IMR-90 (cell line): Measurements from ENCODE around the gene CCNQ. TPM values are rescaled to one million over a fixed set of nuclear protein-coding genes. Genes with fewer than 3 reads are reported as not detected.

Source experiments
- ATAC-seq: fragments of 200-7000 bp; cut with Tn5 transposase; 2 replicates; pipeline ENCODE4 v1.9.1; 2020; ENCODE audit warnings: low read depth, mild to moderate bottlenecking, moderate library complexity
- BruUV-seq: library from RNA; stranded (reverse); fragments of 400-500 nt; replicated peaks from 2 replicates; lab custom pipeline; 2021; lab: Mats Ljungman, UMichigan
- CTCF ChIA-PET: fragments of 300-600 bp; formaldehyde crosslinking; extraction: SDS; loops from one replicate; lab custom pipeline; 2021; ENCODE audit warnings: antibody characterized with exemption; lab: Yijun Ruan, JAX
- POLR2A ChIA-PET: fragments of 300-600 bp; sonication (Branson Sonifier 250); formaldehyde crosslinking; loops from one replicate; lab custom pipeline; 2022; ENCODE audit warnings: antibody characterized with exemption; ENCODE audit not compliant: unreplicated experiment; lab: Charles Lee
- DNase-seq: peaks from one replicate; pipeline ENCODE4 v3.0.0; 2013
- H2AFZ ChIP-seq: replicated peaks from 2 replicates; pipeline ENCODE3; 2013; ENCODE audit warnings: low read length, mild to moderate bottlenecking; ENCODE audit not compliant: poor library complexity
- H2AK5ac ChIP-seq: 2 replicates; pipeline ENCODE4 v1.6.1; 2013; ENCODE audit warnings: low read depth, low read length, inconsistent platforms
- H2AK9ac ChIP-seq: replicated peaks from 2 replicates; pipeline ENCODE3; 2013; ENCODE audit warnings: mild to moderate bottlenecking, low read depth, low read length, moderate library complexity; ENCODE audit not compliant: poor library complexity
- H2BK120ac ChIP-seq: 2 replicates; pipeline ENCODE4 v1.6.1; 2013; ENCODE audit warnings: low read depth, low read length, inconsistent platforms
- H2BK15ac ChIP-seq: 3 replicates; pipeline ENCODE4 v1.6.1; 2013; ENCODE audit warnings: low read depth, low read length, inconsistent platforms
- H2BK20ac ChIP-seq: 2 replicates; pipeline ENCODE4 v1.6.1; 2013; ENCODE audit warnings: low read depth, mild to moderate bottlenecking, inconsistent platforms, low read length, moderate library complexity
- H2BK5ac ChIP-seq: 2 replicates; pipeline ENCODE4 v1.6.1; 2013; ENCODE audit warnings: mild to moderate bottlenecking, low read depth, low read length, inconsistent platforms; ENCODE audit not compliant: poor library complexity, severe bottlenecking
- H3K14ac ChIP-seq: replicated peaks from 2 replicates; pipeline ENCODE4 v1.6.1; 2013; ENCODE audit warnings: low read depth, low read length, inconsistent platforms
- H3K18ac ChIP-seq: 2 replicates; pipeline ENCODE4 v1.6.1; 2013; ENCODE audit warnings: low read depth, low read length, control low read depth
- H3K23ac ChIP-seq: 2 replicates; pipeline ENCODE4 v1.6.1; 2013; ENCODE audit warnings: low read depth, low read length, inconsistent platforms
- H3K27ac ChIP-seq: 2 replicates; pipeline ENCODE4 v1.5.1; 2013; ENCODE audit warnings: mild to moderate bottlenecking, control low read depth, low read length; ENCODE audit not compliant: insufficient read depth
- H3K27me3 ChIP-seq: 2 replicates; pipeline ENCODE4 v1.6.1; 2013; ENCODE audit warnings: low read length; ENCODE audit not compliant: control insufficient read depth, insufficient read depth
- H3K36me3 ChIP-seq: 2 replicates; pipeline ENCODE4 v1.6.1; 2013; ENCODE audit warnings: low read length, mixed read lengths; ENCODE audit not compliant: control insufficient read depth, insufficient read depth
- H3K4ac ChIP-seq: 2 replicates; pipeline ENCODE4 v1.6.1; 2013; ENCODE audit warnings: low read depth, low read length, inconsistent platforms
- H3K4me1 ChIP-seq: 2 replicates; pipeline ENCODE4 v1.6.1; 2013; ENCODE audit warnings: low read length, mixed read lengths; ENCODE audit not compliant: control insufficient read depth, insufficient read depth
- H3K4me2 ChIP-seq: 2 replicates; pipeline ENCODE4 v1.6.1; 2013; ENCODE audit warnings: low read depth, mild to moderate bottlenecking, control low read depth, low read length, moderate library complexity
- H3K4me3 ChIP-seq: 2 replicates; pipeline ENCODE4 v1.5.1; 2013; ENCODE audit warnings: low read depth, mild to moderate bottlenecking, control low read depth, low read length, moderate library complexity; ENCODE audit not compliant: insufficient read depth
- H3K56ac ChIP-seq: 2 replicates; pipeline ENCODE4 v1.6.1; 2013; ENCODE audit warnings: low read length, inconsistent platforms; ENCODE audit not compliant: insufficient read depth; ENCODE audit errors: extremely low read depth
- H3K79me1 ChIP-seq, 2 experiments: 2 replicates each; pipeline ENCODE4 v1.6.1; 2013; ENCODE audit warnings: low read length in 2 of 2, inconsistent platforms in 1 of 2, low read depth in 1 of 2
- H3K9ac ChIP-seq: 2 replicates; pipeline ENCODE4 v1.6.1; 2013; ENCODE audit warnings: low read depth, low read length, control low read depth
- H3K9me1 ChIP-seq: 2 replicates; pipeline ENCODE4 v1.6.1; 2013; ENCODE audit warnings: low read length, inconsistent platforms; ENCODE audit not compliant: insufficient read depth
- H3K9me3 ChIP-seq: 2 replicates; pipeline ENCODE4 v1.6.1; 2013; ENCODE audit warnings: low read length; ENCODE audit not compliant: control insufficient read depth, insufficient read depth
- H4K20me1 ChIP-seq: 2 replicates; pipeline ENCODE4 v1.6.1; 2013; ENCODE audit warnings: low read length, inconsistent platforms; ENCODE audit not compliant: insufficient read depth
- H4K5ac ChIP-seq: 2 replicates; pipeline ENCODE4 v1.6.1; 2013; ENCODE audit warnings: mild to moderate bottlenecking, low read depth, low read length, control low read depth
- H4K8ac ChIP-seq, 2 experiments: 2 replicates each; pipeline ENCODE4 v1.6.1; 2013; ENCODE audit warnings: low read depth in 2 of 2, low read length in 2 of 2, control low read depth in 1 of 2, inconsistent platforms in 1 of 2
- H4K91ac ChIP-seq: 2 replicates; pipeline ENCODE4 v1.6.1; 2013; ENCODE audit warnings: low read depth, low read length, inconsistent platforms; ENCODE audit not compliant: insufficient read depth
- CEBPB ChIP-seq: IDR thresholded peaks from 2 replicates; pipeline ENCODE4 v1.6.1; 2012; ENCODE audit warnings: low read depth, low read length, improper control_type of control experiment
- POLR2A ChIP-seq: IDR thresholded peaks from 2 replicates; pipeline ENCODE4 v1.6.1; 2012; ENCODE audit warnings: mild to moderate bottlenecking, low read depth, low read length
- WGBS, 2 experiments: methylation state at CpG; one replicate each; pipeline versions ENCODE4 v1.1.5 to v1.1.7; 2013; ENCODE audit warnings: missing lambda C conversion rate in 2 of 2; ENCODE audit not compliant: insufficient read length in 1 of 2; ENCODE audit errors: extremely low coverage in 2 of 2; 5-methylcytosine and 5-hydroxymethylcytosine counted together
- dilution Hi-C: fragments of 300-500 bp; cut with HindIII; formaldehyde crosslinking; loops from one replicate; pipeline ENCODE4 v1.14.3; 2018; ENCODE audit warnings: low sequenced_read_pairs; ENCODE audit not compliant: unreplicated experiment
- in situ Hi-C: fragments of 300-500 bp; cut with MboI; formaldehyde crosslinking; loops from 3 replicates; pipeline ENCODE4 v1.14.3; 2019; ENCODE audit warnings: low sequenced_read_pairs, inconsistent platforms, mixed read lengths
- intact Hi-C: fragments of 100-400 bp; cut with micrococcal nuclease; formaldehyde crosslinking; loops from 2 replicates; pipeline ENCODE4 v1.10.0; 2022
- polyA plus RNA-seq, 3 experiments: library from polyadenylated mRNA; depleted of rRNA; stranded (reverse); fragments of >200 nt; gene quantifications; 2 replicates each; pipeline ENCODE4 v1.2.3, GENCODE V29; 2012; ENCODE audit warnings: low replicate concordance in 1 of 3
- total RNA-seq: library from RNA; depleted of rRNA; stranded (reverse); fragments of >200 nt; gene quantifications from 2 replicates; pipeline ENCODE4 v1.2.3, GENCODE V29; 2012

The CCNQ gene
- total and polyA plus RNA-seq, 2 of the 4 experiments (the other 2 are of a cell fraction): 27.6 to 35.2 TPM

- H3K27ac ChIP-seq: no peak overlapping the region
- H3K36me3 ChIP-seq: no peaks in the 10 kb centered on the region
- dilution Hi-C loops: no loop called here
- H2AFZ ChIP-seq: no peak overlapping the region
- no peak overlapping the region for H2AK5ac ChIP-seq
- in situ Hi-C loops: loop anchor here (5.0 kb wide), 1 partner anchor 107 kb away; no protein-coding TSS in a partner anchor
- no peaks in the 10 kb centered on the region for H3K79me1 ChIP-seq
- no peak overlapping the region for H2BK15ac ChIP-seq
- no peak for TF ChIP-seq POLR2A
- TF ChIP-seq CEBPB: 0 out of 2 replicates have a peak, but pooled peaks have one; percentile 38
- no peak overlapping the region for H2BK20ac ChIP-seq
- H3K27me3 ChIP-seq: peaks cover 15% of the 10 kb centered on the region; the same call in 1 of the 2 replicates
- H4K20me1 ChIP-seq: no peaks in the 10 kb centered on the region
- no peak overlapping the region for H3K4ac ChIP-seq
- ChIA-PET POLR2A (no interaction called here), CTCF (no interaction called here)
- no peak overlapping the region for H2AK9ac ChIP-seq
- H3K23ac ChIP-seq: no peak overlapping the region
- no peaks in the 10 kb centered on the region for H3K9me1 ChIP-seq
- H3K18ac ChIP-seq: no peak overlapping the region
- H4K5ac ChIP-seq: no peak overlapping the region
- no peaks in the 10 kb centered on the region; the same call in 1 of the 2 replicates for H3K9me3 ChIP-seq
- BruUV-seq: no TSS peak
- no peak overlapping the region for H4K8ac ChIP-seq
- ATAC-seq: peak; percentile 37
- no peaks in the 10 kb centered on the region for H3K4me1 ChIP-seq
- H3K56ac ChIP-seq: no peak overlapping the region
- peak; percentile 2 for DNase-seq
- WGBS, 2 experiments: 79% methylated on average over 4 of the region's 9 CpGs; no CpG with 5 or more reads in 1 of the 2 experiments
- no peak overlapping the region for H4K91ac ChIP-seq
- intact Hi-C loops: no loop called here
- H3K4me3 ChIP-seq: no peak overlapping the region
- H3K9ac ChIP-seq: no peak overlapping the region
- no peak overlapping the region for H3K4me2 ChIP-seq
- H3K14ac ChIP-seq: no peak overlapping the region
- H2BK120ac ChIP-seq: no peak overlapping the region
- no peak overlapping the region for H2BK5ac ChIP-seq
Measured at GRCh38 chrX:153560000-153560399, 38.9 kb downstream of the CCNQ start.
